GM18519 (cell line): ENCODE data around the gene ZCCHC7.
"Not testable (repeated sequence)": the region's sequence is repeated elsewhere in the genome, so short reads cannot be mapped to it uniquely, and the experiment has no call there.

ENCODE experiments used
- ATAC-seq: cut with Tn5 transposase; IDR thresholded peaks from one replicate; pipeline ENCODE4 v1.9.1; 2021; ENCODE audit warnings: mild to moderate bottlenecking, moderate library complexity; ENCODE audit not compliant: unreplicated experiment, low FRiP score

Gene ZCCHC7

DNA sequence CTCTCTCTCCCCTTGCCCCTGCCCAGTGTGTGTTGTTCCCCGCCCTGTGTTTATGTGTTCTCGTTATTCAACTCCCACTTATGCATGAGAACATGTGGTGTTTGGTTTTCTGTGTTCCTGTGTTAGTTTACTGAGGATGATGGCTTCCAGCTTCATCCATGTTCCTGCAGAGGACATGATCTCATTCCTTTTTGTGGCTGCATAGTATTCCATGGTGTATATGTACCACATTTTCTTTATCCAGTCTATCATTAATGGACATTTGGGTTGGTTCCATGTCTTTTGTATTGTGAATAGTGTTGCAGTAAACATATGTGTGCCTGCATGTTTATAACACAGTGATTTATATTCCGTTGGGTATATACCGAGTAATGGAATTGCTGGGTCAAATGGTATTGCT is 83.1 kb downstream of the ZCCHC7 start:
- not testable (repeated sequence) for ATAC-seq

GRCh38 chr9:37206121-37206620 is 85.8 kb downstream of the ZCCHC7 start:
- ATAC-seq, result no peak

DNA sequence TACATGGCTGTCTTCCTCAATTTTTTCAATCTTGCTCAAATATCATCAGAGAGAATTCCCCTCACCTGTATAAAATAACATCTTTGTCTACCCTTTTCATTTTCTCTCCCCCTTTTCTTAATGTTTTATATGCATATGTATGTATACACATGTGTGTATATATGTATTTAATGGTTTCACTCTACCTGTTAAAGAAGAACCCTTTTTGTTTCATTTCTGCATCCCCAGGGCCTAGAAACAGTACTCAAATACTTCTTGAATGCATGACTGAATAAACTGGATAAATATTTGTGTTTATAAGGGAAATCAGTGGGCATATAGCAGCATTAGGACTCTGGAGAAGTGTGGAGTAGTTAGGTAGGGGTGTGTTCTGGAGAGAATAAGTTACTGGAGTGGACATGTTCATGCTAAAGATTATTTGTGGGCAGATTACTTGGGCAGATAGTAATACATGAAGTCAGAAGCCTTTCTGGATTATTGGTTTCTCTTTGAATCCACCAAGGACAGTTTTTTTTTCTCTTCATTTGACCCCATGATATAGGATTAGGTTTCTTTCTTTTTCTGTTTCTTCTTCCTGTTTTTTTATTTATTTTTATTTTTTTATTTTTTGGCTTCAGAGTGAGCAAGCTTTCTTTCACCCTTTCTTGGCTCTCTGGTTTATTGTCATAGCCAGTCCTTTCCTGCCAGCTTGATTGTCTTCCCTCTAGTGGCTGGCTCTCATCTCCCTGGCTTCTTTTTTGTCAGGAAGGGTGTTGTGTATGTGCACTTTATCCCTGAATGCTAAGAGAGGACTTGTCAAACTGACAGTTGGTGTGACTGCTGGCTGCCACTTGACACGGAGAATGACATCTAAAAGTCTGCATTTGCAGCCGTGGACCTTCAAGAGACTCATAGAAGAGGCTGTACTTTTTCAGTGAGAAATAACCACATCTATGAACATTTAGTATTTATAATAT is 89.3 kb downstream of the ZCCHC7 start:
- no peak for ATAC-seq

GRCh38 chr9:37210737-37211523 is 90.6 kb downstream of the ZCCHC7 start:
- ATAC-seq, result no peak

DNA sequence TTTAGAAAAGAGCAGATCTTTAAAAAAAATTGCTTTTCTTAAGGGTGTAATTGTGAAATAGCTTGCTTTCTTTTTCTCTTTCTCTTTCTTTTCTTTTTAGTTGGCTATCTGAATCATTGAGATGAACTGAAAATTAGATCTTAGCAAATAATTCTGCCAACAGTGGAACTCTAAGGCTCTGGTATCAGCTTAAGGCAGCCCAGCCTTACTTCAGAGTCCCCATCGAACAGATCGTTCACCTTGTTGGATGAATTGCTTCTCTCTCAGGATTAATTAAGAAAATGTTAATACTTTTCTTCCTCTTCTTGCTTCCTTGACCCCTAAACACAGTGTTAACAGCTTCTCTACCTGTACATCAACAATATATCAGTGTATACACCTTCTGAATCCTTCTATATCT is 92.1 kb downstream of the ZCCHC7 start:
- ATAC-seq, result no peak

- ATAC-seq, result no peak
Observed at GRCh38 chr9:37215381-37215780, 95.0 kb downstream of the ZCCHC7 start.

GRCh38 chr9:37215830-37216229 is 95.5 kb downstream of the ZCCHC7 start:
- ATAC-seq, result no peak

DNA sequence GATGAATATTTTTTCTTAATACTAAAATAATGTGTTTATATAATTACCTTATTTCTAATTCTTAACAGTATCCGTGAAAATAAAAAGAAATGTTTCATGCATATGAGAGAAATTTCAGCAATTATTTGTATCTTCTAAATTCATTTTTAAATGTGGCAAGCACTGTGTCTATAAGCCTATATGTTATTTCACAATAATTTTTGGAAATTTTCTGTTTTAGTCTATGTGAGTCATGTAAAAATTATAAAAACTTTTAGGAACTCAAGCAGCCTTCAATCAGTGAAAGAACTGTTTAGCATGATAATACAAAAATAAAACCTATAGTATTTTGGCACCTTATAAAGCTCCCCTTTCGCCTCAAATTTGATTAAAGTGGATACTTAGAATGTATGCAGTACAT is 96.8 kb downstream of the ZCCHC7 start:
- ATAC-seq, result no peak

DNA sequence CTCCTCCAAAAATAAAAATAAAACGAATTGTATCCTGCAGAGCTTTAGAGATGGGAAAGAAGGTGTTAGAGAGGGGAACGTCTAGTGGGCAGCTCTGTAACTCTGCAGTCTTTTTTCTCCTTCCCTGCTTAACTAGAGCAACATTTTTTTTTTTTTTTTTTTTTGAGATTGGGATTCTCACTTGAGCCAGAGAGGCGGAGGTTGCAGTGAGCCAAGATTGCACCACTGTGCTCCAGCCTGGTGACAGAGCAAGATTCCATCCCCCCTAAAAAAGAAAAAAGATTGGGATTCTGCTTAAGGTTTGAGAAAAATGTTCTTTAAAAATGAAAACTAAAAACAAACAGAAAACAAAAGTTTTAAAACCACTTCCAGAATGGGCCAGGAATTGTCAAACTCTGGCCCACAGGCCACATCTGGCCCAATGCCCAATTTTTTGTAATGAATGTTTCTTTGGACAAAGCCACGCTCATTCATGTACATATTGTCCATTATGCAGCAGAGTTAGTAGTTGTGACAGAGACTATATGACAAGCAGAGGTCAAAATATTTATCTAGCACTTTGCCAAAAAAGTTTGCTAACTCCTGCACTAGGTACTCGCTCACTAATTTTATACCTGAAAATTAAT is 98.5 kb downstream of the ZCCHC7 start:
- ATAC-seq, result no peak

GRCh38 chr9:37220971-37221370 is 100.6 kb downstream of the ZCCHC7 start:
- no peak for ATAC-seq

DNA sequence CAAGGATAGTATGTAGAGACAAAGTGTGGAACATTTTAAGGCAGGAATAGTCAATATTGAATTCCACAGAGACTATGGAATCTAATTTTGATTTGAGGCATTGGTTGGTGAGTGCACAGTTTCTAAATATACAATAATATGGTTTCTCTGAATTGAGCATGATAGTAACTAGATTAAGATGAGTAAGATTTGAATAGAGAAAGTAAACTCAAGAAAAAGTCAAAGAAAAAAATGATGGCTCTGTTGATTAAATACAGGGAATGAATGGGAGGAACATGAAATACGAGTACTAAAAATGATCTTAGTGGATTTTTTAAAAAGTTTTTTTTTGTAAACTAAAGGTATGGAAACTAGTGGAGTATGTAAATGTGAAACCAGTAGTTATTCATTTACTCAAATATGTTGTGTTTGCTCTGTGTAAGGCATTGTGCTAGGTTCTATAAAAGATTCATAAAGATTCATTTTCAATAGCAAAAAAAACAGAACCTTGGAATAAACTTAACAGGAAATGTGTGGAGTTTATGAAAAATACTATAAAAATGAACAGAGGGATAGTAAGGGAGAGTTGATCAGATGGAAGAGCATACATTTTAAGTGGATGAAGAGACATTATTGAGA is 101.2 kb downstream of the ZCCHC7 start:
- ATAC-seq, result no peak

DNA sequence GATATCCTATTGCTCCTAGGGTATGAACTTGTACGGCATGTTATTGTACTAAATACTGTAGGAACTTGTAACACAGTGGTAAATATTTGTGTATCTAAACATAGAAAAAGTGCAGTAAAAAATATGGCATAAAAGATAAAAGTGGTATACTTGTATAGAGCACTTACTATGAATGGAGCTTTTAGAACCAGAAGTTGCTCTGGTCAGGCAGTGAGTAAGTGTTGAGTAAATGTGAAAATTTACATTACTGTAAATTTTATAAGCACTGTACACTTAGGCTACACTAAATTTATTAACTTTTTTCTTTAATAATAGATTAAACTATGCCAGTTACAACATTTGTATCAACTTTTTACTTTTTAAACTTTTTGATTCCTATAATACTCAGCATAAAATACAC is 109.1 kb downstream of the ZCCHC7 start:
- no peak for ATAC-seq

- ATAC-seq, result no peak
Observed at GRCh38 chr9:37229882-37230482, 109.6 kb downstream of the ZCCHC7 start.

DNA sequence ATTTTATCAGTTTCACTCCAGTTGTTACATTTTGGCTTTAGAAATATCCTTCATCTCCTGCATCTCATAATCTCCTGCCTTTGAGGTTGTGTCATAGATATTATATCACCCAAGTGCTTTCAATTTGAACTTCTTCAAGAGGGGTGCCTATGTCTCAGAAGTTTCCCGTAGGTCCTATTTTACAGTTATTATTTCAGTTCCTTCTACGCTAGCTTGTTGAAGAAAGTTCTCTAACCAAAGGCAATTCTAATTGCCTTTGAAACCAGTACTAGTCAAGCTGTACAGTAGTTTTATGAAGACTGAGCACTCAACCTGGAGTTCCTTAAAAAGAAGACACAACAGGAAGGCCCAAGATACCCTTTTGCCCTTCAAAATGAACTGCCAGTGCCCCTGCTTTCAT is 116.4 kb downstream of the ZCCHC7 start:
- no peak for ATAC-seq

- ATAC-seq, result no peak
Observed at GRCh38 chr9:37238122-37238521, 117.7 kb downstream of the ZCCHC7 start.

- no peak for ATAC-seq
Observed at GRCh38 chr9:37239224-37239859, 119.0 kb downstream of the ZCCHC7 start.

DNA sequence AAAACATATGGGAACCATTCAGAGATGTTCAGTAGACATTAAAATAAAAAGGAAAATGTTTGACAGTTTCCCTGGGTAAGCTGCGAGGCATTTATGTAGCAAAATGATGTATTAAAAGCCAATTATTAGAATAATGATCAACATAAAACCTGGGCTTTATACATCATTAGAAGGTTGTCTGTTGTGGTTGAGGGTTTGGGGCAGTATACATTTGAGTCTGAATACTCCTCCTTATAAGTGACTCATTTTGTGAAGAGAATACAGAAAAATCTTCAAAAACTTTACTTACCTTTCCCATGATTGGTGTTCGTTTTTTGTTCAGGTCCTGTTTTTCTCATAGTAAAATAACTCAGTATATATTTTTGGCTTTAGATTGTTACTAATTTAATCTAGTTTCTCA is 119.5 kb downstream of the ZCCHC7 start:
- ATAC-seq, result no peak

DNA sequence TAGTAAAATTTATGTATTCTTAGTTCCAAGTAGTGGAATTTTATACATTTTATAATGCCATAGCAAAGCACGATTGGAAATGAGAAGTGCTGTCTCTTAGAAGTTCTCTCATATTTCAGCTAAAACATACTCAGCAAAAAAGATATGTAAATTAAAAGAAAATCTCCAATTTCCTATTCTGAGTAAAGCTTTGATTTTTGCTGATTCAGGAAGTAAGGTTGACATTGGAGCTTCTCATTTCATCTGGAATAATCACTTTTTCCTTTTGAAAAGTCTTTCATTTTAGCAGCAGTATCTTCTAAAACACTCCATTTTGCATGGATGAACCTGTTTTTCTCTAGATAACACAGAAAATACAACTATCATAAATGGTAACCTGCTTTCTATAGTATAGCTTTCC is 121.0 kb downstream of the ZCCHC7 start:
- ATAC-seq, result no peak

DNA sequence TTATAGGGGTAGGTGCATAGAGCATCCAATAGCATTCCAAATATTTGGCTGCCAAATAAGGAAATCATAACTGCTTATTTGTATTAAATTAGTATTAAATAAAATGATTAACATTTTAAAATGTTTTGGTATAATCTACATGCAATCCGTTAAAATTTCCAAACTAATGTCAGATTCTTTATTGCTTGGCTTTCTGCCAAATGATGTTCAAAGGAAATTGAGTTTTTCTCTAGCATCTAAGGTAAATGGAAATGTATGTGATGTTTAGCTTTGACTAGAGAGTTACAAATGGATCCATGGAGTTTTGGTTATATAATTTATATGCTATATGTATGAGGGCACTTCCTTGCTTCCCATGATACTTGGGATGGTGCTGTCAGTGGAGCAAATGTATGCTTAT is 121.7 kb downstream of the ZCCHC7 start:
- no peak for ATAC-seq
